Measurements from ENCODE around the gene ARRDC3.

Gene ARRDC3, protein sequence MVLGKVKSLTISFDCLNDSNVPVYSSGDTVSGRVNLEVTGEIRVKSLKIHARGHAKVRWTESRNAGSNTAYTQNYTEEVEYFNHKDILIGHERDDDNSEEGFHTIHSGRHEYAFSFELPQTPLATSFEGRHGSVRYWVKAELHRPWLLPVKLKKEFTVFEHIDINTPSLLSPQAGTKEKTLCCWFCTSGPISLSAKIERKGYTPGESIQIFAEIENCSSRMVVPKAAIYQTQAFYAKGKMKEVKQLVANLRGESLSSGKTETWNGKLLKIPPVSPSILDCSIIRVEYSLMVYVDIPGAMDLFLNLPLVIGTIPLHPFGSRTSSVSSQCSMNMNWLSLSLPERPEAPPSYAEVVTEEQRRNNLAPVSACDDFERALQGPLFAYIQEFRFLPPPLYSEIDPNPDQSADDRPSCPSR

DNA sequence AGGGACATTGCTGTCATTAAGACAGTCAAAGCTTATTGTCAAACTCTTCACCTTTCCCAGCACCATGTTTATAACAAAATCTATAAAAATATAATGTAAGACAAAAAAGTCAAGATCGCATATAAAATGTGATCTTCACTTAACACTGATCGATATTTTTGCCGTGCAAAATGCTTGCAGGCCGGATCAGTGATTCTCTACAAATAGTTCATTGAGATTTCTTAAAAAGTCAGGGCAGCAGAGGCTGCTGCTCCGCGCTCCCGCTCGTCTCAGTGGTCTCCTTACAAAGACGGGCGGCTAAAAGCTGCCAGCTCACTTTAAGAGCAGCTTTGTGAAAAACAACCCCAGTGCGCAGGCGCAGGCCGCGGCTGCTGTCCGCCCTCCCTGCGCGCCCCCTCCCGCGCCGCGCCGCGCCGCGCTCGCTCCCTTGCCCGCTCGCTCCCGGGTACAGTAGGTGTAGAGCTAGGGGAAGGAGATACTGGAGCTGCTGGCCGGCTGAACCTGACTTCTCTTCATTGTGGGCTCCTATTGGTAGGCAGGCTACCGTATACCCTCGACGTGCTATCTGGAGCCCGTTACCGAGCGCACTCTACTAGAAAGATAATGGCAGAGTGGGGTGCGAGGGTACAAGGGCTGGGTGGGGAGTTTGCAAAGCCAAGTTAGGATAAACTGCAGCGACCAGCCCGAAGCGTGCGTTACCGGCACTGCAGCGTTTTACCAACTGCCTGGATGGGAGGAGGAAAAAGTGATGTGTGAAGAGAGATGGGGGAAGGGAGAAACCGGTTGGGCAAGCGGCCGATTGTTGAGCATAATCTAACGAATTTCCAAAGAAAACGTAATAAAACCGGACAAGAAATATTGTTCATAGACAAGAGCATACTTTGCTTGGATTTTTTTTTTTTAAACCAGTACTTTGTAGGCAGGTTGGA lies at the start of gene ARRDC3:
ARRDC3 (minus strand) TSS at position 291 of the 929 bp plus-strand sequence; CDS start at position 66, 225 bp downstream.
- no peak; the same call in 1 of the 2 replicates for TF ChIP-seq MYC (IDR thresholded peaks at IDR 0.05; ENCODE audit: low read depth, low read length)
- TF ChIP-seq, protein P1, sequence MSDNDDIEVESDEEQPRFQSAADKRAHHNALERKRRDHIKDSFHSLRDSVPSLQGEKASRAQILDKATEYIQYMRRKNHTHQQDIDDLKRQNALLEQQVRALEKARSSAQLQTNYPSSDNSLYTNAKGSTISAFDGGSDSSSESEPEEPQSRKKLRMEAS (IDR thresholded peaks at IDR 0.05; ENCODE audit: low read depth, low read length) = peak; percentile 21; the same call in 1 of the 2 replicates
- peak; percentile 97 for TF ChIP-seq POLR2A (IDR thresholded peaks at IDR 0.05; ENCODE audit: extremely low read depth, insufficient read length)
- TF ChIP-seq, protein P2, sequence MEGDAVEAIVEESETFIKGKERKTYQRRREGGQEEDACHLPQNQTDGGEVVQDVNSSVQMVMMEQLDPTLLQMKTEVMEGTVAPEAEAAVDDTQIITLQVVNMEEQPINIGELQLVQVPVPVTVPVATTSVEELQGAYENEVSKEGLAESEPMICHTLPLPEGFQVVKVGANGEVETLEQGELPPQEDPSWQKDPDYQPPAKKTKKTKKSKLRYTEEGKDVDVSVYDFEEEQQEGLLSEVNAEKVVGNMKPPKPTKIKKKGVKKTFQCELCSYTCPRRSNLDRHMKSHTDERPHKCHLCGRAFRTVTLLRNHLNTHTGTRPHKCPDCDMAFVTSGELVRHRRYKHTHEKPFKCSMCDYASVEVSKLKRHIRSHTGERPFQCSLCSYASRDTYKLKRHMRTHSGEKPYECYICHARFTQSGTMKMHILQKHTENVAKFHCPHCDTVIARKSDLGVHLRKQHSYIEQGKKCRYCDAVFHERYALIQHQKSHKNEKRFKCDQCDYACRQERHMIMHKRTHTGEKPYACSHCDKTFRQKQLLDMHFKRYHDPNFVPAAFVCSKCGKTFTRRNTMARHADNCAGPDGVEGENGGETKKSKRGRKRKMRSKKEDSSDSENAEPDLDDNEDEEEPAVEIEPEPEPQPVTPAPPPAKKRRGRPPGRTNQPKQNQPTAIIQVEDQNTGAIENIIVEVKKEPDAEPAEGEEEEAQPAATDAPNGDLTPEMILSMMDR (IDR thresholded peaks at IDR 0.05; ENCODE audit: low read depth, low read length) = no peak
- DNase-seq (ENCODE audit: low read depth) = peak; percentile 95
- H3K4me3 ChIP-seq (ENCODE audit: low read depth, low read length) = peak within 1 kb of the TSS; percentile 88

DNA sequence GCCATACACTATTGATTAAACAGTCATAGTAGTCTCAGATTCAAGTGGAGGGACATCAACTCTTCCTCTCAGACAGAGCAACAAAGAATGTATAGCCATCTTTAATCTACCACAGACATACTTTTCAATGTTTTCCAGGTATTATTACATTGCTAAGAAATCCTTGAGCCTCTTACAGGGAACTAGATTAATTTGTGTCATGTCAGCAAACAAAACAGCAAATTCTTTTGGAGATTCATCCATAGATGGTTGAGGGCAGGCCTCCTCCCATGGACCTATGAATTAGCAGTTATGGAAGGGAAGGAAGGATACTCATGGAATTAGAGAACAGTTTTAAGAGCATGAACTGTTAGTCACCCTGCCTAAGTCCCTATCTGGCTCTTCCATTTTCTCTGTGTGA lies 47.8 kb upstream of the ARRDC3 start:
- TF ChIP-seq, protein P2 (IDR thresholded peaks at IDR 0.05; ENCODE audit: low read depth, low read length) = no peak
- TF ChIP-seq POLR2A (IDR thresholded peaks at IDR 0.05; ENCODE audit: extremely low read depth, insufficient read length) = no peak
- TF ChIP-seq, protein P1 (IDR thresholded peaks at IDR 0.05; ENCODE audit: low read depth, low read length) = no peak
- TF ChIP-seq MYC (IDR thresholded peaks at IDR 0.05; ENCODE audit: low read depth, low read length) = no peak
- no peak for DNase-seq (ENCODE audit: low read depth)
- no peak overlapping the region for H3K4me3 ChIP-seq (ENCODE audit: low read depth, low read length)

DNA sequence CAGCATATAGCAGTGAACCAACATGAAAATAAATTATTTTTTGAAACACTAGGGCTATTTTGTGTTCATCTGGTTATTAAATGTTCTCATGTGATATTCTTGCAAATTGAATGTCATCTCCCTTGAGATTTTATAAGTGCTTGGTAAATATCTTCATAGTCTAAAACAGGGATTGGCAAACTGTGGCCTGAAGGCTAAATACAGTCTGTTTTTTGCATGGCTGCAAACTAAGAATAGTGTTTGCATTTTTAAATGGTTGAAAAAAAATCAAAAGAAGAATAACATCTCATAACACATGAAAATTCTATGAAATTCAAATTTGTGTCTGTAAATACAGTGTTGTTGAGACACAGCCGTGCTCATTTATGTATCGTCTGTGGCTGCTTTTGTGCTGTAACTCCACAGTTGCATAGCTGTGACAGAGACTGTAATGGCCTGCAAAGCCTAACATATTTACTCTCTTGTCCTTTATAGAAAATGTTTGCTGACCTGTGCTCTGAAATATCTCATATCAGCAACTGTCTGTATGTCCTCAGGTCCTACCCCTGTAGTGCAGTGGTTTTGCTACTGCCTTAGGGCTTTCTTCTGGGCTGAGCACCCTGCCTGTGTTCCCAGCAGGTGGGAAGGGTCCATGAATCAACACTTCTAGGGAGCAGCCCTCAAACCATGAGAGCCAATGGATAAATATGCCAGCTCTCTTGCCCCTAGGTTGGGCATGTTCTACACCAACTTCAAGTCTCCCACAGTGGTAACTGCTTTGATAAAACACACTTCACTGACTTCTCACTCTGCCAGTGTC lies 41.7 kb upstream of the ARRDC3 start:
- no peak for DNase-seq (ENCODE audit: low read depth)
- TF ChIP-seq MYC (IDR thresholded peaks at IDR 0.05; ENCODE audit: low read depth, low read length) (no peak), POLR2A (IDR thresholded peaks at IDR 0.05; ENCODE audit: extremely low read depth, insufficient read length) (no peak)
- TF ChIP-seq, protein P2 (IDR thresholded peaks at IDR 0.05; ENCODE audit: low read depth, low read length) = no peak
- TF ChIP-seq, protein P1 (IDR thresholded peaks at IDR 0.05; ENCODE audit: low read depth, low read length) = no peak

DNA sequence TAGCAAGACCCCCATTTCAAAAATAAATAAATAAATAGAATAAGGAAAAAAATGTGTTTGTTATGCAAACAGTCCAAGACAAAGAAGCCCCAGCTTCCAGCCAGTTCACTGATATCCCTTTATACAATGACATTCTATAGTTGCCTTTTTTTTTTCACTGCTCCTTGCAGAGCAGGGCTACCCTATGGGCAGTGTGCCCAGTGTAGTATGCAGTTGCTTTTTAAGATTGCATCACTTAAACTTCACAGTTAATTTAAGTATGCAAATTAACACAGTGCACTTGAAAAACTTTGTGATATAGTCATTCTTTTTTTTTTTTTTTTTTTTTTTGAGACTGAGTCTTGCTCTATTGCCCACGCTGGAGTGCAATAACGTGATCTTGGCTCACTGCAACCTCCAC lies 40.8 kb upstream of the ARRDC3 start:
- H3K4me3 ChIP-seq (ENCODE audit: low read depth, low read length) = no peak overlapping the region
- TF ChIP-seq MYC (IDR thresholded peaks at IDR 0.05; ENCODE audit: low read depth, low read length) = no peak
- TF ChIP-seq POLR2A (IDR thresholded peaks at IDR 0.05; ENCODE audit: extremely low read depth, insufficient read length) = no peak
- TF ChIP-seq, protein P1 (IDR thresholded peaks at IDR 0.05; ENCODE audit: low read depth, low read length) = no peak
- TF ChIP-seq, protein P2 (IDR thresholded peaks at IDR 0.05; ENCODE audit: low read depth, low read length) = no peak
- DNase-seq (ENCODE audit: low read depth) = no peak

More for the DNA sequence above, 41.7 kb upstream of the ARRDC3 start:
- H3K4me3 ChIP-seq (ENCODE audit: low read depth, low read length) = no peak overlapping the region

DNA sequence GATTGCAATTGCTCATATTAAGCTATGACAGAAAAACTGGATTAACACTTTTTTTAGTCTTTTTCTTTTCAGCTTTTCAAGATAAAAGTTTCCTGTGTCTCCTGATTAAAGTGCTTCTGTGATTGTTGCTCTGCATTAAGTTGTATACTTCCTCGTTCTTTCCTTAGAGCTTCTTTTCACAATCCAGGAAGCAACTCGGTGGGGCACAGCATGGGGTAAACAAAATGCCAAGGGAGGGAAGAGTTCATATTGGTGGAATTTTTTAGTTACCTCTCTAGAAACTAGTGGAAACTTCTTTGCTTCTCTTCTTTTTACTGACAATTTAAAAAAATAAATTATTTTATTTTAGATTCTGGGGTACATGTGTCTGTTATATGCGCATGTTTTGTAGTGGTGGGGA lies 37.8 kb upstream of the ARRDC3 start:
- no peak overlapping the region for H3K4me3 ChIP-seq (ENCODE audit: low read depth, low read length)
- peak; percentile 18 for DNase-seq (ENCODE audit: low read depth)
- TF ChIP-seq, protein P1 (IDR thresholded peaks at IDR 0.05; ENCODE audit: low read depth, low read length) = no peak
- TF ChIP-seq POLR2A (IDR thresholded peaks at IDR 0.05; ENCODE audit: extremely low read depth, insufficient read length) (no peak), MYC (IDR thresholded peaks at IDR 0.05; ENCODE audit: low read depth, low read length) (no peak)
- TF ChIP-seq, protein P2 (IDR thresholded peaks at IDR 0.05; ENCODE audit: low read depth, low read length) = no peak
